Stimulated activated CD4-positive, alpha-beta T cell treated with anti-CD3 and anti-CD28 coated beads, Interleukin-4, amount 100 ng/mL, for 4 hours (primary cell): ENCODE results near the gene TNNI2.

Experiments
- DNase-seq, 2 experiments: peaks; one replicate each; pipeline ENCODE4 v3.0.0-alpha.2; 2020

Gene TNNI2

GRCh38 chr11:1847006-1847735 lies 8.4 kb downstream of the TNNI2 start:
- DNase-seq: no peak

- no peak for DNase-seq
These were observed 9.3 kb downstream of the TNNI2 start for GRCh38 chr11:1847926-1848639.

GRCh38 chr11:1848640-1849430 lies 10.1 kb downstream of the TNNI2 start:
- no peak for DNase-seq

DNA sequence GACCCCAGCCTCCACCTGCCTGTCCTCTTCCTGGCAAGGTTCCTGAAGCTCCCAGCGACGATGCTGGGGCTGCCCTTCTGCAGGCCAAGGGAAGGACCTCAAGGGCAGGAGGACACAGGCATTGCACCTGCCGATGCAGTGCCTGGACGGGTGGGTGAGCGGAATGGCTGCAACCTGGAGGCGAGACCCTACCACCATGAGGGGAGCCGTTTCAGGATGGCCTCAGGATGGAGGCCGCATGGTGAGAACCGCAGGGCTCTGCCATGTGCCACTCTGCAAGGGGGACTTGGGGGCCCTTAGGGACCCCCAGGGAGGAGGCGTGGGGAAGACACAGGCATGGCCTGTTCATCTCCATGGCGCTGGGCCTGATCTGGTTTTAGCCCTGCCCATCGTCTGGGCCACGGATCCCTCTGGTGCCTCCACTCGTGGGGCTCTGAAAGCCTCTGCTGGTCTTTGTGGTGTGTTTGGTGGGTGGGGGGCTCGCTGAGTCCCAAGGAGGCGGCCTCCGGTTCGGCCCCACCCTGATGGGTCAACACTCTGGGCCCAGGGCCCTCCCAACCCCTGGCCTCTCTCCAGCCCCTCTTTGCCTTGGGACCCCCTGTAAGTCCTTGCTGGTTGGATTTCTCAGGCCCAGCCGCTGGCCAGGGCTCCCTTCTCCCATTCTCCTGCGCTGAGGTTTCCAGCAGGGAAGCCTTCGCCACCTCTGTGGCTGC lies 12.8 kb downstream of the TNNI2 start:
- no peak for DNase-seq

DNA sequence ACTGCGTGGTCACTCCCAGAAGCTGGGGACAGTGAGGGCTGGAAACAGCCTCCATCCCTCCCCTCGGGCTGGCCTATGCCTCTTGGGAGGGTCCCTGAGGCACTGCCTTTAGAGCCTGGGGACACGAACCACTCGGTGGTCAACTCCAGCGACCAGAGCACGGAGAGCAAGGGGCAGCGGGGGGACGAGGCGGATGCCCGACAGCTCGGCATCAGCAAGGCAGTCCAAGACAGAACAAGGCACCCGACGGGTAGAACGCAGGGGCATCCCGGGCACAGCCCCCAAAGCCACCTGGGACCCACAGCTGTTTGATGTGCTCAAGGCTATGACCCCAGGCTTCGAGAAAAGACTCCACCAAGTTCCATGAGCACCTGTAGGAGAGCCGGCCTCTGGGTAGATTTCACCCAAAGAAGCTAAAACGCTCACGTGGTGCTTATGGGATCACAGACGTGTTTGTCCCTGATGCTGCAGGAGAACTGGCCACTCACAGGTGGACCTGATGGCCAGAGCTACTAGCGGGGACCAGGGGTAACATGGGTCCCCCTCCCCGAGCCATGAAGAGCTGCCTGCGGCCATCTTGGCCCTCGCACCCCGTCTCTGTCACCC lies 13.6 kb downstream of the TNNI2 start:
- DNase-seq: no peak

GRCh38 chr11:1852877-1853276 lies 14.1 kb downstream of the TNNI2 start, which contains the start of gene LSP1:
Gene LSP1, plus strand, starts transcription at chr11:1853084. Its CDS starts 61 bp downstream, at chr11:1853145.
- DNase-seq: peak; percentile 64 to 71

GRCh38 chr11:1853376-1854131 lies 14.8 kb downstream of the TNNI2 start:
- no peak for DNase-seq

- DNase-seq: no peak
These were observed 15.6 kb downstream of the TNNI2 start for GRCh38 chr11:1854132-1854948.

DNA sequence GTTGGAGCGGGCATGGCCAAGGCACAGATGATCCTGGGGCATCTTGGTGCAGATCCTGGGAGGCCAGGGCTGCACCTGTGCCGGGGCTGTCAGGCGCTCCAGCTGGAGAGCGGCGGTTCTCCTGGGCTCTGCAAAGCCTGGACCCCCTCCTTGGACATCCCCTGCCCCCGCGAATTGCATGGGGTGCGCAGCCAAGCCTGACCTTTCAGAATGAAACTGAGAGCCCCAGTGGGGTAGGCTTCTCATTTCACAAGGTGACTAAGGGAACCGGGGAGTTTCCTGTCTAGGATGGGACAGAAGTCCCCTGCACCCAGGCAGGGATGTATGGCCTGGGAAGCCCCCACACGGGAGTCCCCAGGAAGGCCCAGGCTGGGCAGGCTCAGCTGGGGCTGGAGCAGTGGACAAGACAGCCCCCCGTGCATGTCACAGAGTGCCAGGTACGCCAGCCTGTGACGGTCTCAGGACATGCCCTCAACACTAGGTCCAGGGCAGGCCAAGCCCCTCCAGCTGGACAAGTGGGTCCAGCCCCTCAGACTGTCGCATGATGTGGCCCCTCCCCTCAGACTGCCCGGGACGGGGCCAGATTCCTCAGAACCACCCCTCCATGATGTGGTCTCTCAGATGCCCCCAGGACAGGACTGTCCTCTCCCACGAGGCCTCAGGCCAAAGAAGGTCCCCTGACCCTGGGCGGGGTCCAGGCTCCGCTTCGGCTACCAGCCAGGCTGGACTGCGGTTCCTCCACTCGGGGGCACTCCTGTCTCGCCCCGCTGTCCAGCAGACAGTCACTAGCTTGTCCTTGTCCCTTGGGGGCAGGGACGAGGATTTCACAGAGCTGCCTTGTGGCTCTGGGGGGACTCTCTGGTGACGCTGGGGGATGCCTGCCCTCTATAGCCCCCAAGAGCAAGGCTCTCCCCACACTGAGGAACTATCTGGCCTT lies 16.4 kb downstream of the TNNI2 start:
- DNase-seq: no peak

DNA sequence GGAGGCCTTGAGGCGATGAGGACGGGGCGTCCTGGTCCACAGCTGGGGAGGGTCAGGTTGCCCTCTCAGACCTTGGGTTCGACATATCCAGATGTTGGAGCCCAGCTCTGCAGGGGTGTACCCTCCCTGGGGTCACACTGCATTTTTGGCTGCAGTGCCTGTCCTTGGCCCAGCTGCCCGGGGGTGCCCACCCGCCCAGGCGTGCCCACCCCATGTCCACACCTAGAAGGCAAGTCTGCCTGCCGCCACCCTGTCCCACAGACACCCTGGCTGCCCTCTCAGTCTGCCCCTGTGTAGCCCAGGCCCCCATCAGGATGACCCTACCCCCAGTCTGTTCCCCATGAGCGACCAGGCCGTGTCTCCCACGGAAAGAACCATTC lies 17.1 kb downstream of the TNNI2 start:
- no peak for DNase-seq

- DNase-seq: no peak
These were observed 17.7 kb downstream of the TNNI2 start for GRCh38 chr11:1856306-1857005.

DNA sequence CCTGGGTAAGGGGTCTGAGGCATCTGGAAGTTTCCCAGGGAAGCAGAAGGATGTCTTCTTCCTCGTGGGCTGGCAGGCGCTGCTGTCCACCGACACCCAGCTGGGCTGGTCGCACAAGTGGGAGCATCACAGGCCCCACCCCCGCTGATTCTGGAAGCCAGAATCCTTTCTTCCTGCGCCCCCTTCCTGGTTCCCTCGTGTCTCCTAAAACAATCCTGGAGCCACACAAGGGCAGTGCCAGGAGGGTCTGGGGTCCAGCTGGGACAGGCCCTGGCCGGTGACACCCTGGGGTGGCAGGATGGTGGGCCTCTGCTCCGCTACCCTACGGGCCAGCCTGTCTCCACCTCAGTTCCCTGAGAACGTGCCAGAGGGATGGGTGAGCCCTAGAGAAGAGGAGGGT lies 18.3 kb downstream of the TNNI2 start:
- no peak for DNase-seq

GRCh38 chr11:1858154-1858553 lies 19.4 kb downstream of the TNNI2 start:
- DNase-seq: no peak

DNA sequence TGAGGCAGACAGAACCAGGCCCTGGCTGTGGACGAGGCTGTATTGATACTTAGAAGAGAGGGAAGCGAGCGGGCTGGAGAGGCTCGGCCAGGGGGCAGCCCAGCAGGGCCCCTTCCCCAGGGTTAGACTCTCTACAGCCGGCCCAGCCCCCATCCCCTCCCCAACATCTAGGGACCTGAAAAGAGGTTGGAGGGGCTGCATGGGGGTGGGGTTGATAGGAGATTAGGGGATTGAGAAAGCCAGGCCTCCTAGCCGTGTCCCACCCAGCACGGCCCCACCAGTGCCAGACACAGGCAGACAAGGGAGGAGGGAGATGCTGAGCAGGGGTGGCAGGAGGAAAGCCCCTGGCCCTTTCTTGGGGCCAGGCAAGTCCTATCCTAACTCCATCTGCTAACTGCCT lies 19.8 kb downstream of the TNNI2 start:
- no peak for DNase-seq

GRCh38 chr11:1859004-1859403 lies 20.2 kb downstream of the TNNI2 start:
- no peak for DNase-seq

DNA sequence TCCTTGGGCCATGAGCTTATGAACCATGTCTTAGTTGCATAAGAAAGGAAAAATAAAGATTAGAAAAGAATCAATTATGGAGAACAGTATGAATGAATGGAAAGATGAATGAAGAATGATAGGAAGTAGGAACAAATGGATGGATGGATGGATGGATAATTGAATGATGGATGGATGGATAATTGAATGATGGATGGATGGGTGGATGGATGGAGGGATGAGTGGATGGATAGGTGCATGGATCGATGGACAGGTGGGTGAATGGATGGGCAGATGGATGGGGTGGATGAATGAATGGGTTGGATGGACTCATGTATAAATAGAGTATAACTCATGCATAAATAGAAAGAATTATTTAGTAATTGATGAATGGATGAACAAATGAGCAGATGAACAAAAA lies 21.3 kb downstream of the TNNI2 start:
- no peak for DNase-seq

- no peak for DNase-seq
These were observed 22.9 kb downstream of the TNNI2 start for GRCh38 chr11:1861435-1862411.
